Naive thymus-derived CD4-positive, alpha-beta T cell (primary cell): Measurements from ENCODE around the gene RCC2. TPM values are rescaled to one million over a fixed set of nuclear protein-coding genes. Genes with fewer than 3 reads are reported as not detected.

Experiments
- ATAC-seq: fragments of 150-1000 bp; cut with Tn5 transposase; 2 replicates; pipeline ENCODE4 v1.10.0; 2021; ENCODE audit warnings: mild to moderate bottlenecking, moderate library complexity
- CTCF ChIA-PET: fragments of 350-600 bp; sonication (Branson Sonifier 250); formaldehyde crosslinking; loops from one replicate; lab custom pipeline; 2021; ENCODE audit warnings: antibody characterized with exemption; lab: Charles Lee
- POLR2A ChIA-PET: fragments of 350-600 bp; sonication (Branson Sonifier 250); formaldehyde crosslinking; loops from one replicate; lab custom pipeline; 2021; ENCODE audit warnings: antibody characterized with exemption, inconsistent platforms; lab: Charles Lee
- DNase-seq, 9 donors: peaks; one replicate each; pipeline versions ENCODE4 v3.0.0 to v3.0.0-alpha.2; 2020 to 2022; ENCODE audit warnings: mixed read lengths in 1 of 9
- H3K27ac ChIP-seq: one replicate; pipeline ENCODE4 v1.7.0; 2013; ENCODE audit warnings: mild to moderate bottlenecking, low read depth, low read length, moderate library complexity
- H3K27me3 ChIP-seq, 2 donors: one replicate each; pipeline ENCODE4 v1.7.0; 2013; ENCODE audit warnings: low read length in 2 of 2, mild to moderate bottlenecking in 2 of 2, moderate library complexity in 2 of 2; ENCODE audit not compliant: control insufficient read depth in 2 of 2, insufficient read depth in 2 of 2
- H3K36me3 ChIP-seq, 3 experiments: 1 replicate in 2 of 3; 2 replicates in 1 of 3; pipeline ENCODE4 v1.7.0; 2013; ENCODE audit warnings: low read length in 3 of 3, mild to moderate bottlenecking in 3 of 3, moderate library complexity in 1 of 3; ENCODE audit not compliant: insufficient read depth in 3 of 3, control insufficient read depth in 2 of 3
- H3K4me1 ChIP-seq, 2 donors: one replicate each; pipeline ENCODE4 v1.7.0; 2013; ENCODE audit warnings: low read length in 2 of 2, mild to moderate bottlenecking in 2 of 2, moderate library complexity in 1 of 2; ENCODE audit not compliant: control insufficient read depth in 2 of 2, insufficient read depth in 2 of 2
- H3K4me3 ChIP-seq: 2 replicates; pipeline ENCODE4 v1.7.0; 2013; ENCODE audit warnings: mild to moderate bottlenecking, low read length
- H3K9me3 ChIP-seq, 3 experiments: 1 replicate in 2 of 3; 2 replicates in 1 of 3; pipeline ENCODE4 v1.7.0; 2013; ENCODE audit warnings: low read length in 3 of 3; ENCODE audit not compliant: control insufficient read depth in 2 of 3
- H3K27ac Mint-ChIP-seq, 9 donors: one replicate each; pipeline ENCODE4 v1.8.0; 2020 to 2022; ENCODE audit warnings: mixed read lengths in 9 of 9, mild to moderate bottlenecking in 8 of 9, moderate library complexity in 5 of 9, inconsistent platforms in 2 of 9
- H3K27me3 Mint-ChIP-seq, 5 donors: one replicate each; pipeline ENCODE4 v1.8.0; 2021 to 2022; ENCODE audit warnings: mixed read lengths in 5 of 5, mild to moderate bottlenecking in 1 of 5
- H3K36me3 Mint-ChIP-seq, 5 donors: one replicate each; pipeline ENCODE4 v1.8.0; 2020 to 2022; ENCODE audit warnings: mixed read lengths in 5 of 5, mild to moderate bottlenecking in 3 of 5, inconsistent platforms in 1 of 5
- H3K4me1 Mint-ChIP-seq, 7 donors: one replicate each; pipeline ENCODE4 v1.8.0; 2020 to 2022; ENCODE audit warnings: mixed read lengths in 7 of 7, mild to moderate bottlenecking in 3 of 7, inconsistent platforms in 1 of 7
- H3K4me3 Mint-ChIP-seq, 10 donors: one replicate each; pipeline ENCODE4 v1.8.0; 2020 to 2022; ENCODE audit warnings: mild to moderate bottlenecking in 10 of 10, mixed read lengths in 10 of 10, moderate library complexity in 6 of 10, inconsistent platforms in 2 of 10
- H3K9me3 Mint-ChIP-seq, 11 donors: one replicate each; pipeline ENCODE4 v1.8.0; 2020 to 2022; ENCODE audit warnings: mixed read lengths in 11 of 11, mild to moderate bottlenecking in 4 of 11, inconsistent platforms in 1 of 11, moderate library complexity in 1 of 11
- intact Hi-C, 2 donors: fragments of 100-400 bp; cut with micrococcal nuclease; formaldehyde crosslinking; loops; one replicate each; pipeline ENCODE4 v1.15.1; 2023
- polyA plus RNA-seq, 2 donors: library from polyadenylated mRNA; unstranded; fragments of 300-500 nt; fragmentation: Illumina TruSeq; gene quantifications; one replicate each; pipeline ENCODE4 v1.2.3, GENCODE V29; 2021
- total RNA-seq, 6 experiments: library from RNA in 5 of 6; stranded (reverse) in 5 of 6; gene quantifications; 1 replicate in 5 of 6; 2 replicates in 1 of 6; pipeline ENCODE4 v1.2.3 and lab custom pipeline; 2021 to 2026

Gene RCC2
- total and polyA plus RNA-seq, 7 experiments from 2014 or later: 12.0 to 130 (median 43.5) TPM

DNA sequence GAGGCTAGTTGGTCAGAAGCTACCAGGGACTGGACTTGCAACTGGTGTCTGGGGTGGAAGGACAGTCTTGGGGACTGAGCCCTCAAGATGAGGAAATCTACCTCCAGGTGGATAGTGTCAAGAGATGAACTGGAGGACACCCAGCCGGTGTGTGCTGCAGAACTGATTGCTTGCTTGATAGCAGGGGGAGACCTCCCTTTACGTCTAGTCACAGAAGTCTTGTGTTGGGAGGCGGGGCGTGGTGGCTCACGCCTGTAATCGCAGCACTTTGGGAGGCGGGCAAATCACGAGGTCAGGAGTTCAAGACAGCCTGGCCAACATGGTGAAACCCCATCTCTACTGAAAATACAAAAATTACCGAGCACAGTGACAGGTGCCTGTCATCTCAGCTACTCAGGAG lies 4.9 kb downstream of the RCC2 start:
- Mint-ChIP-seq H3K27ac (peak overlapping the region in 6 of 9 donors; percentile 21 to 86 (median 65)), H3K9me3 (no peaks in the 10 kb centered on the region), H3K4me3 (peak overlapping the region in 2 of 10 donors; percentile 10 to 68), H3K27me3 (no peaks in the 10 kb centered on the region), H3K4me1 (peaks cover 23 to 58% (median 52%) of the 10 kb centered on the region in 7 donors), H3K36me3 (peaks cover 0 to 13% (median 0%) of the 10 kb centered on the region in 5 donors)
- no peak overlapping the region for H3K4me3 ChIP-seq
- no peaks in the 10 kb centered on the region for H3K27me3 ChIP-seq
- H3K27ac ChIP-seq: no peak overlapping the region
- intact Hi-C loops: no loop called here
- peaks cover 0 to 39% (median 0%) of the 10 kb centered on the region in 3 experiments for H3K36me3 ChIP-seq
- H3K4me1 ChIP-seq: peaks cover 8 to 11% of the 10 kb centered on the region in 2 donors
- ChIA-PET CTCF (interaction anchor here (1.2 kb wide), 1 partner anchor 18 kb away, joined by 3 read pairs; no protein-coding TSS in a partner anchor), POLR2A (no interaction called here)
- no peak for ATAC-seq
- H3K9me3 ChIP-seq: no peaks in the 10 kb centered on the region
- no peak for DNase-seq

DNA sequence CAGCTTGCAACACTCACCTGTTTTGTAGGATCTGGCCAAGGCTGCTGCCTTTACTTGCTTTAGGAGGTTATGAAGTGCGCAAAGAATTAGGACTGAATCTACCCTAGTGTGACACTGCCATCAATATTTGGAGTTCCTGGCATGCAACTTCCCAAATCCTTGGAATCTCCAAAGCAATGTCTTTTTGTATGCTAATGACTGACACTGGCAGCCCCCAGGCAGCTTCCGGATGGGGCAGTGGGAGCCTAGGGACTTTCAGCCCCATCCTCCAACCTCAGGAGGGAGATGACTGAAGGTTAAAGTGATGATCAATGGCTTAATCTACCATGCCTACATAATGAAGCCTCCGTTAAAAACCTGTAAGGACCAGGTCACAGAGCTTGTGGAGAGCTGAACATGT lies 5.5 kb downstream of the RCC2 start:
- H3K27me3 ChIP-seq: no peaks in the 10 kb centered on the region
- H3K9me3 ChIP-seq: no peaks in the 10 kb centered on the region
- intact Hi-C loops: no loop called here
- Mint-ChIP-seq H3K36me3 (peaks cover 0 to 11% (median 0%) of the 10 kb centered on the region in 5 donors), H3K27ac (peak overlapping the region in 7 of 9 donors; percentile 21 to 86 (median 54)), H3K9me3 (no peaks in the 10 kb centered on the region), H3K4me3 (peak overlapping the region in 2 of 10 donors; percentile 6 to 15), H3K27me3 (no peaks in the 10 kb centered on the region), H3K4me1 (peaks cover 23 to 58% (median 53%) of the 10 kb centered on the region in 7 donors)
- H3K27ac ChIP-seq: no peak overlapping the region
- peaks cover 0 to 41% (median 0%) of the 10 kb centered on the region in 3 experiments for H3K36me3 ChIP-seq
- H3K4me1 ChIP-seq: peaks cover 8 to 11% of the 10 kb centered on the region in 2 donors
- no peak for ATAC-seq
- no peak for DNase-seq
- ChIA-PET CTCF (no interaction called here), POLR2A (no interaction called here)
- no peak overlapping the region for H3K4me3 ChIP-seq

DNA sequence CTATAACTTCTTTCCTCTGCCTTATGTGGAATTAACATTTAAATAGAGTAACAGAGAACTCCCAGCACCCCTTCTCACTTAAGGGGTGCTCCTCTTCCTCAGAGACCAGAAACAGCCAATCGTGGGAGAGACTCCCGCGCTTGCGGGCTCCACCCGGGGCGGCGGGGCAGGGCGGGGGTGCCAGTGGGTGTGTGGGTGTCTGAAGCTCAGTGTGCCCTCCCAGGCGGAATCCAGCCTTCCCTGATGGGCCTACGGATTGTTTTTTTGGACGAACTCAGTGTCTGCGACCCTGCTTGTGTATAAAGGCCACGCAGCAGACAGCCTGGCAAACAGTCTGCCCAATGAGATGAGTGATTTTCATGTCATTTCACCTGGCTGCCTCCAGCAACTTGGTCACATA lies 6.2 kb downstream of the RCC2 start:
- Mint-ChIP-seq H3K27ac (peak overlapping the region in 1 of 9 donors; percentile 81), H3K4me1 (peaks cover 26 to 60% (median 53%) of the 10 kb centered on the region in 7 donors), H3K9me3 (no peaks in the 10 kb centered on the region), H3K36me3 (peaks cover 0 to 13% (median 3%) of the 10 kb centered on the region in 5 donors), H3K27me3 (no peaks in the 10 kb centered on the region), H3K4me3 (no peak overlapping the region)
- Histone ChIP-seq H3K4me1 (peaks cover 8 to 11% of the 10 kb centered on the region in 2 donors), H3K9me3 (no peaks in the 10 kb centered on the region), H3K36me3 (peaks cover 0 to 42% (median 0%) of the 10 kb centered on the region in 3 experiments), H3K27ac (no peak overlapping the region), H3K27me3 (no peaks in the 10 kb centered on the region), H3K4me3 (no peak overlapping the region)
- DNase-seq (no peak), ATAC-seq (no peak)
- POLR2A ChIA-PET: no interaction called here
- CTCF ChIA-PET: no interaction called here
- intact Hi-C loops: no loop called here

DNA sequence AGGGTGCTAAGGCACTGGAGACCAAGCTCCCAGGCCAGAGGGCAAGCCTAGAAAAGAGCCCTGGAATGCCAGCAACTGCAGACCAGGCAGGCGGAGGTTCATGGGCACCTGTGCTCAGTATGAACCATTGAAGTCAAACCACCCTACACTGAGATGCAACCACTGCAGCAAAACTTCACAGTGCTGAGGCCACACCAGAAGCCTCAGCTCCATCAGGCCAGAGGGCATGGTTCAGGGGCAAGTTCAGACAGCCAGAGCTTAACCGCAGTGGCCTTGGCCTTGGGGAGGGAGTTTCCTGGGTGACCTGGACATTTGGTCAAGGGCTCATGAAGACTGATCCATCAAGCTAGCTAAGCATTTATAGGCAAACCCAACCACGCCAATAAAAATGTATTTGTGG lies 7.1 kb downstream of the RCC2 start:
- intact Hi-C loops: no loop called here
- Mint-ChIP-seq H3K9me3 (no peaks in the 10 kb centered on the region), H3K4me1 (peaks cover 26 to 60% (median 53%) of the 10 kb centered on the region in 7 donors), H3K36me3 (peaks cover 0 to 13% (median 3%) of the 10 kb centered on the region in 5 donors), H3K4me3 (no peak overlapping the region), H3K27me3 (no peaks in the 10 kb centered on the region), H3K27ac (peak overlapping the region in 3 of 9 donors; percentile 18 to 76 (median 48))
- Histone ChIP-seq H3K27ac (no peak overlapping the region), H3K4me3 (no peak overlapping the region), H3K4me1 (peaks cover 8 to 10% of the 10 kb centered on the region in 2 donors), H3K36me3 (peaks cover 0 to 51% (median 8%) of the 10 kb centered on the region in 3 experiments), H3K9me3 (no peaks in the 10 kb centered on the region), H3K27me3 (no peaks in the 10 kb centered on the region)
- DNase-seq: no peak
- ChIA-PET CTCF (no interaction called here), POLR2A (no interaction called here)
- no peak for ATAC-seq

DNA sequence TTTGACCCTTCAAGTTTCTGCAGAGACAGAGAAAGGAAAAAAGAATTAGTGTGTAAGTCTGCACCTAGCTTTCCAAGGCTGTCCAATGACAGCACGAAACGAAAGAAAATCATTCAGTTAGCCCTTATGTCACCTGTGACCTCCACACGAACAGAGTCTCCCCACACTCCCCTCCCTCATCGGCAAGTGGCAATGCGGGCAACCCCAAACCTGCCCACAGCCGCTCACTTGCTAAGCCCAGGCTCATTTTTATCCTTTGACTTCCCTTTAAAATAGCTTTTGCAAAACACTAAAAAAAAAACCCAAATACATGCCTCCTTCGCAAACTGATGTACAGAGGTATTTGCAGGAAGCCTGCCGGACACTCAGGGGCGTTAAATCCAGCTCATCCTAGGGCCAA lies 10.3 kb downstream of the RCC2 start:
- POLR2A ChIA-PET: no interaction called here
- peaks cover 9 to 29% (median 16%) of the 10 kb centered on the region in 5 donors for H3K36me3 Mint-ChIP-seq
- CTCF ChIA-PET: no interaction called here

DNA sequence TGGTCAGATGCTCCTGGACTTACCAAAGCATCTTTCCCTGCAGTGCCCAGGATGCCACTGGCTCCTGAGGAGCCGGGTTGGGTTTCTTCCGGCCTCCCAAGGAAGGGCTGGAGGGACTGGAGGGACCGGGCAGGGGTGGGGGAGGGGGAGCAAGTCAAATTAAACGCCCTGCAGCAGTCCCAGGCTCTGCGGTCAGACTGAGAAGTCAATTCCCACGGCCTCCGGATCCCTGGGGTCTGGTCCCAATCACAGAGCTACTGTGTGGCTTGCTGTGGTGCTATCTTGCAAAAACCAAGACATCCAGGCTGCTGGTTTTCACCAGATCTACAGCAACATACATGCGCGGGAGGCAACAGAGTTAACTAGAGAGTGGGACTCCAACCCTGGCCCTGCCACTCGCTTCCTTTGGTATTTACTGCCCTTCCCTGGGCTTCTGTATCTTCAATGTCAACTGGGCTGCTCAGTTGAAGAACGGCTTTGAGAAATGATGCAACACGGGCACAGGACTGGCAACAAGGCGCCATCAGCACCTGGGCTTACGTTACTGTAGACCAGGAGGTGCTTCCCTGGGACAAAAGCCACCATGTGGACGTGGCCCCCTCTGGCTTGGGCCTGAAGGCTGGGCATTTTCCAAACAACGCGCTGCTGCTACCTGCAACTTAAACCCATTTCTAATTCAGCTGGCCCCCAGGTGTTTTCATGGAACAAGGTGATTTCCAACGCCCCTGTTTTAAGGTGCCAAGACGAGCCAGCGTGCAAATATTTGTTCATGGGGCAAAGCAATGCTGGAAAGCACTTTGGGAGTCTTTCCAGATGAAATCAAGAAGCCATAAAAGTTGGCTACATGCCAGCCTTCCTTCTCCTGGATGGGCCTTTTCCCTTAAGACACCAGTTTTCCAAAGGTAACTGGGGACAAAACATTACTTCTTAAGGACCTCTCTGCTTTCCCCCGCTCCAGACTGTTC lies 11.5 kb downstream of the RCC2 start:
- H3K4me1 Mint-ChIP-seq: peaks cover 13 to 26% (median 17%) of the 10 kb centered on the region in 7 donors
- peaks cover 7 to 75% (median 12%) of the 10 kb centered on the region in 3 experiments for H3K36me3 ChIP-seq
- H3K4me1 ChIP-seq: no peaks in the 10 kb centered on the region
- no peaks in the 10 kb centered on the region for H3K9me3 Mint-ChIP-seq
- peaks cover 12 to 33% (median 17%) of the 10 kb centered on the region in 5 donors for H3K36me3 Mint-ChIP-seq
- CTCF ChIA-PET: no interaction called here
- ATAC-seq (no peak), DNase-seq (no peak)
- intact Hi-C loops: loop anchor here in 1 of 2 donors (10.0 kb wide), 1 partner anchor 47 kb away; no protein-coding TSS in a partner anchor
- H3K9me3 ChIP-seq: no peaks in the 10 kb centered on the region
- no peak overlapping the region for H3K4me3 ChIP-seq
- no peaks in the 10 kb centered on the region for H3K27me3 ChIP-seq
- H3K27ac Mint-ChIP-seq: peak overlapping the region in 1 of 9 donors; percentile 52
- no peak overlapping the region for H3K4me3 Mint-ChIP-seq
- H3K27me3 Mint-ChIP-seq: no peaks in the 10 kb centered on the region
- POLR2A ChIA-PET: no interaction called here
- no peak overlapping the region for H3K27ac ChIP-seq

More for the DNA sequence above, 10.3 kb downstream of the RCC2 start:
- Mint-ChIP-seq H3K27ac (peak overlapping the region in 1 of 9 donors; percentile 52), H3K9me3 (no peaks in the 10 kb centered on the region), H3K4me3 (no peak overlapping the region), H3K4me1 (peaks cover 15 to 32% (median 24%) of the 10 kb centered on the region in 7 donors), H3K27me3 (no peaks in the 10 kb centered on the region)
- Histone ChIP-seq H3K36me3 (peaks cover 7 to 74% (median 12%) of the 10 kb centered on the region in 3 experiments), H3K27me3 (no peaks in the 10 kb centered on the region), H3K4me3 (no peak overlapping the region), H3K9me3 (no peaks in the 10 kb centered on the region), H3K4me1 (no peaks in the 10 kb centered on the region), H3K27ac (no peak overlapping the region)
- ATAC-seq: no peak
- intact Hi-C loops: loop anchor here in 1 of 2 donors (10.0 kb wide), 1 partner anchor 46 kb away; no protein-coding TSS in a partner anchor
- DNase-seq: no peak
